Occipital lobe (tissue), 2 donors: ENCODE results near the gene MYCBP2. TPM values are rescaled to one million over a fixed set of nuclear protein-coding genes. Genes with fewer than 3 reads are reported as not detected.

ENCODE experiments used
- DNase-seq: peaks from one replicate; lab custom pipeline; 2025; lab: John Stamatoyannopoulos, UW
- total RNA-seq: library from RNA; depleted of rRNA; stranded (reverse); fragments of >200 nt; gene quantifications from one replicate; pipeline ENCODE4 v1.2.3, GENCODE V29; 2014

MYCBP2 gene
- total RNA-seq, 1 donor from 2014 or later, result 284 TPM

- DNase-seq, result no peak
Measured at GRCh38 chr13:77099415-77099814, 227.5 kb downstream of the MYCBP2 start.

- no peak for DNase-seq
Measured at GRCh38 chr13:77095288-77095687, 231.6 kb downstream of the MYCBP2 start.

DNA sequence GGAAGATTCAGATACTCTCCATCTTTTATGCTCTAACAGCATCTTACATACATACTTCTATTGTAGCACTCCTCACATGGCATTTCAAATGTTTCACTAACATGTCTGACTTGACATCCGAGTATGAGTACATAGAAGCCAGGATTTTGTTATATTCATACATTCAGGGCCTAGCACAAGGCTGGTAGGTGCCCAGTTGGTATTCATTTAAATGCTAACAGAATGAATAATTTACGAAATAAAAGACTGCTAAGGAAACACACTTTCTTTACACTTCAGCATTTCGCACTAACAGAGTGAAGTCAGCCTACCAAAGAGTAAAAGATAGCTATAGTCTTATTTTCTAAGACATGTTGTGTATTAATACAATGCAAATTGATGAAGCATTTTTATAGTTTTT, 232.1 kb downstream of the MYCBP2 start:
- DNase-seq, result no peak

DNA sequence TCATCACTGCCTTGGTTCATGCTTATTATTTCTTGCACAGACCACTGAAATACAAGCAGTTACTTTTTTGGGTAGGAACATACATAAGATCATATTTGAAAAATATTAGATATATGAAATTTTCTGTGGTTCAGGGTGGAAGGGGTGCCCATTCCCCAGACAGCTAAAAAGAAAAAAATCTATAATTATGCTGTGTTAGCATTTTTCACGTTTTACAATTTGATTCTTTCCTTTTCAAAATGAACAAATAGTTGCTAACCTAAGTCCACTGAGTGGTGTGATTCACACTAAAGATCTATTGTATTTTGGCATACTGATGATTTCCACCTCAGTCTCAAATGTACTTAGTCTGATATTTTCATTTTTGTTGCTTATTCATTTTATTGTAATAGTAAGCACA, 233.2 kb downstream of the MYCBP2 start:
- no peak for DNase-seq

GRCh38 chr13:77084755-77085154, 242.1 kb downstream of the MYCBP2 start:
- DNase-seq, result no peak

- no peak for DNase-seq
Measured at GRCh38 chr13:77079902-77080413, 246.9 kb downstream of the MYCBP2 start.

DNA sequence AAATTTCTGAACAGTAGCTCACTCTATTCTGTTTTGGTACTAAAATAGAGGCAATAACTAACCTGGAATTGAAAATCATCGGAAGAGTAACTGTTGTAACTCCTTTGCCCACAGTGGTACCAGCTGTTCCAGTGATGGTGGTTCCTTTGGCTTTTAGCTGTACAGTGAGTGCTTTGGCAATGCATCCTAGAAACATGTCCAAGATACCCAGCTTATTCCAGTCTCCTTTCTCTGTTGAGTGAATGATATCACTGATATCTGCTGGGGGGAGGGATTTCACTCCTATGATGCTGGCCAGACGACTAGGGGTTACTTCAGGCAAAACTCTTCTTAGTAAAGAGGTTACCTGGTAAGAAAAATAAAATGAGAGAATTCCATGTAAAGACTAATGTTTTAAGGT, 259.4 kb downstream of the MYCBP2 start:
- no peak for DNase-seq

GRCh38 chr13:77065461-77066147, 261.3 kb downstream of the MYCBP2 start:
- DNase-seq, result no peak

- no peak for DNase-seq
Measured at GRCh38 chr13:77062097-77062496, 264.8 kb downstream of the MYCBP2 start.

- no peak for DNase-seq
Measured at GRCh38 chr13:77061362-77061761, 265.5 kb downstream of the MYCBP2 start.

DNA sequence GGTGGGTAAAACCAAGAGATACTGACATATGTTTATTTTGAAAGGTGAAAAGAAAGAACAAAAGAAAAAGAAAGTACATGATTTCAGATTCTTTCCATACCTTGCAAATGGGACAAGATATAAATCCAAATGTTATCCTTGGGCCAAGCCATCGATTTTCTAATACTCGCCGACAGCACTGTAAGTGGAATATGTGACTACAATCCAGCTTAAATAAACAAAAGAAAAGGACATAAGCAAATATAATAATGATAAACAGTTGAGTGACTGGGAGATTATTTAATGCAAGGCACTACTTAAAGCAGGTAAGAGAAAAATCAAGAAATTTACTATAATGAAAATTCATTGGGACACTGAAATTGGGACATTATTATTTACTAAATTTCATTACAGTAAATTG, 270.0 kb downstream of the MYCBP2 start:
- DNase-seq, result no peak

- no peak for DNase-seq
Measured at GRCh38 chr13:77056382-77056781, 270.5 kb downstream of the MYCBP2 start.

- DNase-seq, result no peak
Measured at GRCh38 chr13:77055158-77055557, 271.7 kb downstream of the MYCBP2 start.

DNA sequence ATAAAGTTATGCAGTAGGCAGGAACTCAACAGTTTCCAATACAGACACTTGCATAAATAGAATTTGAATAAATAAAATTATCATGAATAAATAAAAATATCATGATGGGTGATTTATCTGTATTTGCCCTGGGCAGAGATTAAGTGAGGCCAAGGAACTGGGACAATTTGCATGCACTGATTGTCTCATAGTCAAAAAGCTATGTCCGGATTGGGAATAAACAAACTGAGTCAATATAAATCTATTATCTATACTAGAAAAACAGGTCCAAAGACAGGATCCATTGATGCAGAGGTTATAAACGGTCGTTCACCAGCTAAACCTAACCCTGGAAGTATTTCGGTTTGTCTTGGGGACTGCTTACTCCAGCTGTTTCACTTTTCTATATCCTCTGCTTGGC, 273.7 kb downstream of the MYCBP2 start:
- no peak for DNase-seq

DNA sequence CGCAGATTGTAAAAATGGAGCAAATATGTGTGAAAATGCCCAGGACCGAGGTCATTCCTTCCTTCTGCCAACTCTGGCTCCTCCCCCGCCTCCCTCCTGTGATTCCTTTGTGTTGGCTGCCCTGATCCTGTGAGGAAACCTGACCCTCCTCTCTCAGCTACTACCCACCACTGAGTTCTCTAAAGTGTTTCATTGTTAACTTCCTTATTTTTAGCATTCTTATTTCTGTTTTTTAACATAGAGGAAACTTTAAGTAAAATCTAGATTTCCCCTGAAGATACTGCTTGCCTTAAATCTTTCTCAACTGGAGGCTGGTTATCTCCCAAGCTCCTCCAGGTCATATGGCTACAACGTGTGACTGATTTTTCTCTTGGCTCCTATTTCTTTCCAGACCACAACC, 278.2 kb downstream of the MYCBP2 start:
- DNase-seq, result no peak

GRCh38 chr13:77047649-77048343, 279.1 kb downstream of the MYCBP2 start:
- DNase-seq, result no peak

- DNase-seq, result no peak
Measured at GRCh38 chr13:77042566-77043177, 284.2 kb downstream of the MYCBP2 start.

DNA sequence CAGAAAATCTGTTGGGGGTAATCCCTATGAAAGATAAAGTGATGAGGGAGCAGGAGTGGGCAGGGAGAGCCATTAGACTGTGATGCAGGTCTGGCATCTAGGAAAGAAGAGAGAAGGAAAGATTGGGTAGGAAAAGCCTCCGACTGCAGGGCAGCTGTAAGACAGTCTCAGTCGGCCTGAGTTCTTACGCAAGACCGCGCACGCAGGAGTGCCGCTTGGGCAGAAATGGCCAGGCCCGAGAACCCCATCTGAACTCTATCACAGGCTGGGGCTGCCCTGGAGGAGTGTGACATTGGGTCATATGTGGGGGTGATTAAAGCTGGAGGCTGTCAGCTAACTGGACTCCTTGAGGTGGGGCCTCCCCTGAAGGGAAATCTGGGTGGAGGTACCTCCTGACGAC, 286.1 kb downstream of the MYCBP2 start:
- DNase-seq, result no peak

GRCh38 chr13:77040076-77040475, 286.8 kb downstream of the MYCBP2 start:
- DNase-seq, result no peak

DNA sequence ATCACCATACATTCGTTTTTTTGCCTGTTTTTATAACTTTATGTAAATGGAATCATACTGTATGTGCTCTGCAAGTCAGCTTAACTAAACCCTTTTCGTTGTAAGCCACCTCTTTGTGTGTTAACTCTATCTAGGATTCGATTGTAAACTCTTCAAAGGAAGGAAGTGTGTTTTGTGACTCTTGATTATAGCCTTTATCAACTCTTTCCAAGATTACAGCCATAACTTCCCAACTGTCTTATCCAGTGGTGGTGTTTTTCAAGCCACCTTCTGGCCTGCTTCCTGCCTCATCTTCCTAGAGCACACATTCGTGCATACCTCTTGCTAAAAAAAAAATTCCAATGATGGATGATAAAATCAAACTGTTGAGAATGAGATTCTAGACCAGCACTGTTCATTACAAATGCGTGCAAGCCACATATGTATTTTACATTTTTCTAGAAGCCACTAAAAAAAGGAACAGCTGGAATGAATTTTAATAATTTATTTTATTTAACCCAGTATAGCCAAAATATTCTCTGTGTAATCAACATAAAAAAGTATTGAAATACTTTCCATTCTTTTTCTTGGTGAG, 287.9 kb downstream of the MYCBP2 start:
- no peak for DNase-seq

- no peak for DNase-seq
Measured at GRCh38 chr13:77036279-77036678, 290.6 kb downstream of the MYCBP2 start.

DNA sequence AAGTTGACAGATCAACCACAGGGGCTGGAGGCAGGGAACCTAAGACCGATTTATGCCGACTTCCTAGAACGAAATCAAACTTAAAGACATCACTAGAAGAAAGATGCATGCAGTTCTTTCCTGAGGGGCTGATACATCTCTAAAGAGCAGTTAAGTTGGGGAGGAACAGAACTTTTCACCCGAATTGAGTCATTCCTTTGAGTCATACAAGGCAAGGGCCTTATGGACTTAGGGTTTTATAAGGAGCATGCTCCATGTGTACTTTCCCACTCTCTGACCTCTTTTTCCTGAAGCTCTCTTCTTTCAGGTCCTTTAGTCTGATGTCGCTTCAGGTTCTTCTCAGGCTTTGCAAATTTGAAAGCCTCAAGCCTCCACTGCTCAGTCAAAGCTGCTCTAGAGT, 292.0 kb downstream of the MYCBP2 start:
- DNase-seq, result no peak
